Measurements from ENCODE around the gene AGBL4. TPM values are rescaled to one million over a fixed set of nuclear protein-coding genes. Genes with fewer than 3 reads are reported as not detected.

Gene AGBL4
- total RNA-seq, 2 donors from 2014 or later: 0.40 to 5.5 TPM

- DNase-seq: no peak
- Mint-ChIP-seq H3K4me1 (no peaks in the 10 kb centered on the region), H3K27ac (no peak overlapping the region), H3K27me3 (ENCODE audit: insufficient read depth) (no peaks in the 10 kb centered on the region), H3K9me3 (peaks cover 82% of the 10 kb centered on the region), H3K4me3 (no peak overlapping the region), H3K36me3 (ENCODE audit: low read depth) (no peaks in the 10 kb centered on the region)
- Histone ChIP-seq H3K9me3 (ENCODE audit: control insufficient read depth, low read length) (peaks cover 87% of the 10 kb centered on the region), H3K4me3 (ENCODE audit: low read length) (no peak overlapping the region), H3K36me3 (ENCODE audit: control insufficient read depth, insufficient read depth, low read length) (no peaks in the 10 kb centered on the region), H3K9ac (ENCODE audit: extremely low read depth, low read length, poor library complexity, severe bottlenecking) (no peak overlapping the region), H3K27me3 (ENCODE audit: control insufficient read depth, insufficient read depth, low read length, poor library complexity, severe bottlenecking) (no peaks in the 10 kb centered on the region), H3K27ac (ENCODE audit: low read depth, low read length) (no peak overlapping the region), H3K4me1 (ENCODE audit: control insufficient read depth, insufficient read depth, low read length) (no peaks in the 10 kb centered on the region)
- 95 to 100% methylated on average over 1 of the region's 1 CpG for WGBS, 2 experiments (ENCODE audit: insufficient coverage in 1 of 2, insufficient read length in 1 of 2)
- no peak for TF ChIP-seq CTCF (conservative IDR thresholded peaks at IDR 0.05)
Observed at GRCh38 chr1:49337251-49337650, 686.5 kb downstream of the AGBL4 start.

- DNase-seq: no peak
- peaks cover 79% of the 10 kb centered on the region for H3K9me3 Mint-ChIP-seq
Observed at GRCh38 chr1:49333906-49334305, 689.8 kb downstream of the AGBL4 start.

GRCh38 chr1:49331066-49331852, 692.5 kb downstream of the AGBL4 start:
- H3K9ac ChIP-seq (ENCODE audit: extremely low read depth, low read length, poor library complexity, severe bottlenecking): no peak overlapping the region
- H3K9me3 ChIP-seq (ENCODE audit: control insufficient read depth, low read length): peaks cover 67% of the 10 kb centered on the region
- Mint-ChIP-seq H3K36me3 (ENCODE audit: low read depth) (no peaks in the 10 kb centered on the region), H3K9me3 (peaks cover 79% of the 10 kb centered on the region), H3K27me3 (ENCODE audit: insufficient read depth) (no peaks in the 10 kb centered on the region), H3K27ac (no peak overlapping the region), H3K4me1 (no peaks in the 10 kb centered on the region), H3K4me3 (no peak overlapping the region)
- no peak for DNase-seq
- no peak overlapping the region for H3K4me3 ChIP-seq (ENCODE audit: low read length)
- H3K27ac ChIP-seq (ENCODE audit: low read depth, low read length): no peak overlapping the region
- TF ChIP-seq CTCF (conservative IDR thresholded peaks at IDR 0.05): no peak
- no peaks in the 10 kb centered on the region for H3K36me3 ChIP-seq (ENCODE audit: control insufficient read depth, insufficient read depth, low read length)
- no peaks in the 10 kb centered on the region for H3K27me3 ChIP-seq (ENCODE audit: control insufficient read depth, insufficient read depth, low read length, poor library complexity, severe bottlenecking)
- no peaks in the 10 kb centered on the region for H3K4me1 ChIP-seq (ENCODE audit: control insufficient read depth, insufficient read depth, low read length)
- WGBS, 2 experiments (ENCODE audit: insufficient coverage in 1 of 2, insufficient read length in 1 of 2): 80 to 82% methylated on average over 9 to 17 of the region's 17 CpGs

More at GRCh38 chr1:49333906-49334305, 689.8 kb downstream of the AGBL4 start:
- Mint-ChIP-seq H3K36me3 (ENCODE audit: low read depth) (no peaks in the 10 kb centered on the region), H3K4me3 (no peak overlapping the region), H3K27ac (no peak overlapping the region), H3K4me1 (no peaks in the 10 kb centered on the region), H3K27me3 (ENCODE audit: insufficient read depth) (no peaks in the 10 kb centered on the region)
- Histone ChIP-seq H3K4me1 (ENCODE audit: control insufficient read depth, insufficient read depth, low read length) (no peaks in the 10 kb centered on the region), H3K27me3 (ENCODE audit: control insufficient read depth, insufficient read depth, low read length, poor library complexity, severe bottlenecking) (no peaks in the 10 kb centered on the region), H3K4me3 (ENCODE audit: low read length) (no peak overlapping the region), H3K9ac (ENCODE audit: extremely low read depth, low read length, poor library complexity, severe bottlenecking) (no peak overlapping the region), H3K9me3 (ENCODE audit: control insufficient read depth, low read length) (peaks cover 67% of the 10 kb centered on the region), H3K36me3 (ENCODE audit: control insufficient read depth, insufficient read depth, low read length) (no peaks in the 10 kb centered on the region), H3K27ac (ENCODE audit: low read depth, low read length) (no peak overlapping the region)
- TF ChIP-seq CTCF (conservative IDR thresholded peaks at IDR 0.05): no peak
- WGBS, 2 experiments (ENCODE audit: insufficient coverage in 1 of 2, insufficient read length in 1 of 2): 85% methylated on average over 2 of the region's 2 CpGs; no CpG with 5 or more reads in 1 of the 2 experiments
